ENCODE data around the gene PRDX3.
A peak's percentile ranks its signal among the peaks of the same experiment; 100 is the strongest.
"Not testable (repeated sequence)": the region's sequence is repeated elsewhere in the genome, so short reads cannot be mapped to it uniquely, and the experiment has no call there.

PRDX3 gene

DNA sequence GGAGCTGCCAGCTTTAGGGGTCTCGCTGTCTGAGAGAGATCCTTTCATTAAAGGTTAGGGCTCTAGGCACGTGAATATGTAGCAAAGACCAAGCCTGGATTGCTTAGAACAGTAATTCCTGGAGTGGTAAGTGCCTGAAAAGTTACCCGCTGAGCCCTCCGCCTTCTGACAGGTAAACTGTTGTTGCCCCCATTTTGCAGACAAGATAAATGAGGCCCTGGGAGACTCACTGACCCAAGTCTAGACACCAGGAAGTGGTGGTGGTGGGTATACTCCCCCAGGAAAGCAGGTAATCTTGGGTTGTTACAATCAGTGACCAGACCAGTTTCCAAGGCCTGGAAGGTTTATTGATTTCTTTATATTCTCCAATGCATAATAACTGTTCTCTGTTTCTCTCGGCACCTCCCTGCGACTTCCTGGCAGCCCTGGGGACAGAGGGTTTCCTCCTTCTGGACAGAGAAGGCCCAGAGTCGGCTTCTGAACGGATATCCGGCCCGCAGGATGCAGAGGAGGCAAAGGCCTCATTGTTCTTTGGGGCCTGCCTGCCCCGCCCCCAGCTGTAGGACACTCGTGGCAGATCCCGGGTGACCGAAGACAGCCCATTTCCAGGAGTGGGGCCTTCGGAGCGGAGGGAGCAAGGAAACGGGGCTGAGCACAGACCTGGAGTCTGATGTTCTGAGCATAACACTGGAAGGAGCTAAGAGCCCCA, 27.4 kb upstream of the PRDX3 start:
- peak; percentile 58 for DNase-seq

DNA sequence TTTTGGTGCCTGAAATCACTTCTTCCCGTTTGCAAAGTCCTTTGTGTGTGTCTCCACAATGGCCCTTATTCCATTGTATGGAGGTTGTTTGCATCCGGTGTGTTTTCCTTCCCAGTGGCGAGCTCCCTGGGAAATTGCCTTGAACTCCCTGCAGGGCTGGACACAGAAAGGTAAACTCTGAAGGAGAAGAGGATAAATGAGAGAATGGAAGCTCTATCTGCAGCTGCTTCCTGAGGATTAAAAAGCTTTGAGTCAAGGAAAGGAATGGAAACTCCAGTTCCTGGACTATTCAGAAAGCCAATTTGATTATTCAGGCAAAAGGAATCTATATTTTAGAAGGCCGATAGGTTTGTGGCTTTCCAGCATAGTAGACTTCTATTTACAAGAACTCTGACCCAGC, 24.4 kb upstream of the PRDX3 start:
- DNase-seq = no peak

DNA sequence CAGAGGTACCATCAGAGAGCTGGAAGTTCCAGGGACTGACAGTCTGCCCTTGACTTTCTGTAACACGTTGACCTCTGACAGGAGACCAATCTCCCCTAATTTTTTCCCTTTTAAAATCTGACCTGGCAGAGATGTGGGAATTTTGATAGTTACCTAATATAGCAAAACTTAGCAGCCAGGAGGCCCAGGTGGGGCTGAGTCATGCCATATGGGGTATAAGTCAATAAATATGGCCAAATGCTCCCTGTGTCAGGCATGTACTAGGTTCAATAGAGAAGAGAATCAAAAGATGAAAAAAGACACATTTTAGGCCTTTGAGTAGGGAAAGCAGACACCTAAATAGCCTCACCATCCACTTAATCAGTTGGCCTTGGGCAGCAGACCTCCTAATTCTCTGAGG, 22.6 kb upstream of the PRDX3 start:
- DNase-seq = no peak

DNA sequence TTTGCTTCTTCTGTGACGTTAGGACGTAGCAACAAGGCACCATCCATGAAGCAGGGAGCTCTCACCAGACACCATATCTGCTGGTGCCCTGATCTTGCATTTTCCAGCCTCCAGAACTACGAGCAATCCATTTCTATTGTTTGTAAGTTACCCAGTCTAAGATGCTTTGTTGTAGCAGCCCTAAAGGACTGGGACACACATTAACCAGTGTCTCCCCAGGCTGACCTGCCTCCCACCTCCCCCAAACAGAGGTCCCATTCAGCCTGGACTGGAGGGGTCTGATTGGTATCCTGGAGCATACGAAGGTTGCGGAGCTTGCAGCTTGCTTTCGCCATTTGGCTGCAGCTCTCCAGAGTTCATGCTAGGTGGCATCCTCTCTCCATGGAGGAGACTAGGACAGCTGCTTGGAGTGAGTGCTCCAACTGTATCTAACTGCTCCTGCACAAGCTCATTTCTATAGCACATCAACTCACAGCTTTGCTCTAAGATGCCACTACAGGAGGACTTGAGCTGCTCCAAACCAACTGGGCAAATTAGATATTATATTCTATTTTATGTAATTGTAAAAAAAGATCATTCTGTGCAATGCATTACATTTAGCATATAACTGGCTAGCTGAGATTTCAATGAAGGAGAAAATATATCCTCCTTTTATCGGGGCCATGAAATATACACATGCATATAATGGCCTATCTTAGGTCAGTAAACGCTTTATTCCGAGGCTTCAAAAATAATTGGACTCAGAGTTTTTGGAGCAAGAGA, 20.8 kb upstream of the PRDX3 start:
- peak; percentile 53 for DNase-seq

DNA sequence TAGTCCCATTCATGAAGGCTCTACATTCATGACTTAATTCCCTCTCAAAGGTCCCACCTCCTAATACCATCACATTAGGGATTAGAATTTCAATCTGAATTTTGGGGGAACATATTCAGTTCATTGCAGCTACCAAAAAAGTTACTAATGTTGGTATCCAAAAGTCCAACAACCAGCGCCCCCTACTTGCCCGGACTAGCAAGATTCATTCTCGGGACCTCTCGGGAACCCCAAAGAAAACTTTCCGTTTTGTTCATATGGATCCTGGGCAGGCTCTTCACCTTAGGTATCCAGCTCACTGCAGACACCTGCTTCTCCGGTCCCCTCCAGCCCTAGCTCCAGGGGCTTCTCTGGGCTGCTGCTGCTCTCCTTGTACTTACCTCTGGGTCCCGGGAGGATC, 19.8 kb upstream of the PRDX3 start:
- DNase-seq = peak; percentile 41

DNA sequence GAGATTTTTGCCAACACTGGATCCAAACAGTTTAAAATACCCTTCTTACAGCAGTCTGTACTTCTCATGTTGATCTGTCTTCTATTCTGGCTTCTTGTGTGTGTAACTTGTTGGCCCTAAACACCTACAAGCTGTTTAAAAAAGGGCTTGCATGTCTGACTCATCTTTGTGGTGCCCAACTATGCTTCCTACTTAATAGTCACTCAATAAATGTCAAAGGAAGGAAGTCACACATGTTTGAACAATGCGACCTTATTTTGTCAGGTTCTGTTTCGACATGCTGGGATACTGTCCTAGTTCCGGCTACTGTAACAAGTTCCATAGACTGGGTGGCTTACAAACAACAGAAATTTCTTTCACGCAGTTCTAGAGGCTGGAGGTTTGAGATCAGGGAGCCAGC, 19.3 kb upstream of the PRDX3 start:
- no peak for DNase-seq

DNA sequence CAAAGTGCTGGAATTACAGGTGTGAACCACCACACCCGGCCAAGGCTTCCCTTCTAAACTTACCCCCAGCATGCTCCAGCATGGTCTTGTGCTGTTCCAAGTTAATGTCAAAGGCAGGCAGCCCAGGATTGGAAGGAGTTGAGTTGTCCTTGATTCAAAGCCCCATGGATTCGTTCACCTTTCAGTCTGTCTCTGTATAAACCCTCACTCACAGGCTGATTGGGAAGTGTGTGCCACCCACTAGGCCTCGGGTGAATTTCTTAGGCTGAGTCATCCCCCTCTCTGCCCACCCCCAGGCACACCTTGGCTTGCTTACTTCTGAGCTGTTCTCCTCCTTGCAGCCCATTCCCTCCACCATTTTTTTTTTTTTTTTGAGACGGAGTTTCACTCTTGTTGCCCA, 13.3 kb upstream of the PRDX3 start:
- no peak for DNase-seq

DNA sequence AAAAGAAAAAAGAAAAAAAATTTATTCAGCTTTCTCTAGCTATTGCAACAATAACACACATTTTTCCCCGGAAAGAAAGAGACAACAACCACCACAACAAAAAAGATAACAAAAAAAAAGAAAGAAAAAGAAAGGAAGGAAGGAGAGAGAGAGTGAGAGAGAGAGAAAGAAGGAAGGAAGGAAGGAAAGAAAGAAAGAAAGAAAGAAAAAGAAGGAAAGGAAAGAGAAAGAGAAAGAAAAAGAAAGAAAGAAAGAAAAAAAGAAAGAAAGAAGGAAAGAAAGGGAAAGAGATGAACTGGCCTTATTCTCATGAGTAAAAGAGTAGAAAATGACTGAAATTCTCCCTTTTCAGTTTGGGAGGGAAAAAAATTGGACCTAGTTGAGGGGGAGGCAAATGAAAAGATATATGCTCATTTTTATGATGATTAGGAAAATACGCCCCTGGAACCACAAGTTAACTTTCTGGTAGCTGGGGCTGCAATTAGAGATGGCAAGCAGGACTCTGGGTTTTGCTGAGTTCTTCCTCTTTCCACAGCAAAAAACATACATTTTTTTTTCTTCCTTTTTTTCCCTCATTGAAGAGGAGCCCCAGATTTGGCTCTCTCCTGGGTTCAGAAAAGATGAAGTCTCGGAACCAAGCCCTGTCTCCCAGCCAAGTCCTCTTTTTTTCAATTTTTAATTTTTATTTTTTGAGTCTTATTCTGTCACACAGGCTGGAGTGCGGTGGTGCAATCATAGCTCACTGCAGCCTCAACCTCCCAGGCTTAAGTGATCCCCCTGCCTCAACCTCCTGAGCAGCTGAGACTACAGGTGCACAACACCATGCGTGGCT, 12.6 kb upstream of the PRDX3 start:
- DNase-seq = no peak

DNA sequence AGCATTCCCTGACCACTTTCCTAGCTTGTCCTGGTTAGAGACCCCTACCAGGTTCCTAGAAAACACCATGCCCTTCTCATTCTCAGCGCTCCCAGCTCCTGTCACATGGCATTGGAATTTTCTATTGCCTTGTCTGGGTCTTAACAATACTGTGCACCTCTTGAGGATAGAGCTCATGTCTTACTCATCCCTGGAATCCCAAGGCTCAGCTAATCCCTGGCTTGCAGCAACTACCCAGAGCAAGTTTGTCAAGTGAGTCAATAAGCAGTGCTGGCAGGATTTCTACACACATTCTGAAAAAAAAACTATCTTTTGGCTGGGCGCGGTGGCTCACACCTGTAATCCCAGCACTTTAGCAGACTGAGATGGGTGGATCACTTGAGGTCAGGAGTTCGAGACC, 11.7 kb upstream of the PRDX3 start:
- DNase-seq = no peak

DNA sequence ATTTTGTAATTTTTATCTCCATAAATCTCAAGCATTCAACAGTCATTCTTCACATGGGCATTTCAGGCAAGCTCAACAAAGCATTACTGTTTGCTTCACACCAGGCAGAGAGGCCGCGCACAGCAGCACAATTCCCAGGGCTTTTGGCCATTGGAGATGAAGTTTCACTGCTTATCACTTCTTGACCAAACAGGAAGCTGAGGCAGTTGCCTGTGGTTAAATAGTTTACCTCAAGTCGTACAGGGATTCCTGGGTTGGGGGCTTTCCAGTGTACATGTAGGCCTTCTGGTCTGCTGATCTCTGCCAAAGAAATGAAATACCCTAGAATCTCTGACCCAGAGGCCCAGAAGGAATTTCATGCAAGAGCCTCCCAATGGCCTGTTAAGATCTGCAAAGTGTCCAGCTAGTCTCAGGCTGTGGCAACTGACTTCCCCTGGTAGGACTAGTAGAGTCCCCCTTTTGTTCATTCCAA, 11.2 kb upstream of the PRDX3 start:
- DNase-seq = no peak

DNA sequence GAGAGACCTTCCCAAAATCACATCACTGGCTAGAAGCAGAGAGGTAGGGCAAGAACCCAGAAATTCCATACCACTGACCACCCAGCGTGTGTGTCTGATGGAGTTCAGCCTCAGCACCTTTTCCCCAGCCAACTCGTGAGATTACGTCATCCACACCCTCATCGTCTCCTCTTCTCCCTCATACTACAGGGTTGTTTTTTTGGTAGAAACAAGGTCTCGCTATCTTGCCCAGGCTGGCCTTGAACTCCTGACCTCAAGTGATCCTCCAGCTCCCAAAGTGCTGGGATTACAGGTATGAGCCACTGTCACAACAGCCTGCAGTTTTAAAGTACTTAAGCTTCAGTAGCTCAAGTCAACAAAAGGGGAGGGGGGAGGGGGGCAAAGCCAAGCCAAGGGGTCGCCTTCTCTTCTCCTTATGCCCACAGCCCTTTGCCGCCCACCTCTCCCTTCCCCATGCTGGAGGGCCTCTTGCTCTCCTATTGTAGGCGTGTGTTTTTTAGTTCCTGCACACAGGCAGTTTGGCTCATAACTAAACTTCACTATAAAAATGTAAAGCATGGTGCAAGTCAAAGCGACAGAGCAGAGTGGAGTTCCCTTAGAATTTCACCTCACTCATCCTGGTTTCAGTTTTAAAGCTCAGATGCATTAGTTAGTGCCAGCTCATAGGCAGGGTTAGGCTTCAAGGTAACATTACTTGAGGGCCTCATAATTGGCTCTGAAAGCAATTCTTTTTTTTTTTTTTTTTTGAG, 5.2 kb upstream of the PRDX3 start:
- no peak for DNase-seq

DNA sequence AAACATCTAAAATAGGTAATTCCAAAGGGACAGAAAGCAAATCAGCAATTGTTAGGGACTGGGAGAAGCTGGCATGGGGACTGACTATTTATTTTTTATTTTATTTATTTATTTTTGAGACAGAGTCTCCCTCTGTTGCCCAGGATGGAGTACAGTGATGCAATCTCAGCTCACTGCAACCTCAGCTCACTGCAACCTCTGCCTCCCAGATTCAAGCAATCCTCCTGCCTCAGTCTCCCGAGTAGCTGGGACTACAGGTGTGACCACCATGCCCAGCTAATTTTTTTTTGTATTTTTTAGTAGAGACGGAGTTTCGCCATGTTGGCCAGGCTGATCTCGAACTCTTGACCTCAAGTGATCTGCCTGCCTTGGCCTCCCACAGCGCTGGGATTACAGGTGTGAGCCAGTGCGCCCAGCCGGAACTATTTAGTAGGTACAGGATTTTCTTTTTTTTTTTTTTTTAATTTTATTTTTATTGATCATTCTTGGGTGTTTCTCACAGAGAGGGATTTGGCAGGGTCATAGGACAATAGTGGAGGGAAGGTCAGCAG, 2.3 kb upstream of the PRDX3 start:
- not testable (repeated sequence) for DNase-seq

DNA sequence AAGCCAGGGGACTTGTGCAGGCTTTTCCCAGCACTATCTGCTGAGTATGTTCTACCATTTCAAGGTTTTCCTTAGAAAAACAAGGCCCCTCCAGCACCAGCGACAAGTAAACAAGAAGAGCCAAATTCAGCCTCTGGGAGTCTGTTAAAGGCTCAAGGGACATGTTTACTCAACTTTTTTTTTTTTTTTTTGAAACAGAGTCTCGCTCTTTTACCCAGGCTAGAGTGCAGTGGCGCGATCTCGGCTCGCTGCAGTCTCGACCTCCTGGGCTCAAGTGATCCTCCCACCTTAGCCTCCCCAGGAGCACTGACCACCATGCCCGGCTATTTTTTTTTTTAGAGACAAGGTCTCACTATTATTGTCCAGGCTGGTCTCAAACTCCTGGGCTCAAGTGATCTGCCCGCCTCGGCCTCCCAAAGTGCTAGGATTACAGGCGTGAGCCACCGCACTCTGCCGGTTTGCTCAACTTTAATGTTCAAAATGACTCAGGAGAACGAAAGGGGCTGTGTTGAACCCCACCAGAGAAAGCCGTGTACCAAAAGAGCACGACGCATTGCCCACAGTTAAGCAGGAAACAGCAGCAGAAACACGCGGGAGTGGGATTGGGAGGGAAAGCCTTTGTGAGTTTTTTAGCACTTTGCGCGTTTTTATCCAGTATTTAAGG, 772 bp downstream of the PRDX3 start:
- DNase-seq = no peak

DNA sequence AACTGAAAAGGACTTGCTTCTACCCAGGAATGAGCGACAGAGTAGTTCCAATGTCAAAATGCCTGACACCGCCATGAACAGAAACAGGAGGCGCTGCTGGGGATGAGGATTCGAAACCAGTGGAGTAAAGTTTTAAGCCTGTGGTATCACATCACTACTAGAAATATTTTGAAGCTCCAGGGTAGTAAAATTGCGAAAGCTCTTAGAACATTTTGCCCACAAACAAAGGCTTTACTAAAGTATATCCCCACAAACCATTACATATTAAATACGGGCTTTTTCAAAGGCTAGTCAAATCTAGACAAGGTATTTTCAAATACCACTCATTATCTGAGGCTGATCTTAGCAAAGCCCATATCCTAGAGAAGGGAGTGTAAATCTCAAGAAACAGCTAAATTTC, 2.4 kb downstream of the PRDX3 start:
- no peak for DNase-seq

DNA sequence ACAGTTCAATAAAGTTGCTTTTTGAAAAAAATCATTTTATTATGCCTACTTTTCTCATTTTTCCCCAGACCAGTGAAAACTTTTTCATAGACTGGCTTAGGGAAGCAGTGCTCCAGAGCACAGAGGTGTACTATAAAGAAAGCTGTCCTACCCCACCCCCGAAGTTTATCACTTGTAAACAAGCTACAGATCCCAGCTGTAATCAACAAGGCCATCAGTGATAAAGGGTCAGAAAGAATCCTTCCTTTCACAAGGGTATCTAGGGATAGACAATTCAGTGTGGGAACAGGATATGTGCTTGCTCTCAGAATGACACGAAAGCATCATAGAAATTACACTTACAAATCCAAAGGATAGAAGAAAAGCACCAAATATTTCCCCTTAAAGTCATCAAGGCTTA, 4.5 kb downstream of the PRDX3 start:
- no peak for DNase-seq

DNA sequence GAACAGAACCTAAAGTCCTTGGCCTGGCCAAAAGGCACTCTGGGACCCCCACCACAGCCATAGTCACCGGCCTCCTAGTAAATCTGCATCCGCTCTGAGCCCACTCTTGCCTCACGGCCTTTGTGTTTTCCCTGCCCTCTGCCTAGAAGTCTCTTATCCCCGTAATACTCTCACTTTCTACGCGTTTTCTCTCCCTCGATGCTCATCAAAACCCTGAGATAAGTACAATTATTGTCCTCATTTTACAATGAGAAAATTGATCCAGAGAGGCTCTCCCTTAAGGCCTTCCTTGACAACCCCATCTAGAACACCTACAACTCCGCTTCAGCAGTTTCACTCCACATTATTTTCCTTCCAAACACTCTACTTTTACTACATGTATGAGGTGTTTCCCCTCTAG, 11.6 kb downstream of the PRDX3 start:
- no peak for DNase-seq

DNA sequence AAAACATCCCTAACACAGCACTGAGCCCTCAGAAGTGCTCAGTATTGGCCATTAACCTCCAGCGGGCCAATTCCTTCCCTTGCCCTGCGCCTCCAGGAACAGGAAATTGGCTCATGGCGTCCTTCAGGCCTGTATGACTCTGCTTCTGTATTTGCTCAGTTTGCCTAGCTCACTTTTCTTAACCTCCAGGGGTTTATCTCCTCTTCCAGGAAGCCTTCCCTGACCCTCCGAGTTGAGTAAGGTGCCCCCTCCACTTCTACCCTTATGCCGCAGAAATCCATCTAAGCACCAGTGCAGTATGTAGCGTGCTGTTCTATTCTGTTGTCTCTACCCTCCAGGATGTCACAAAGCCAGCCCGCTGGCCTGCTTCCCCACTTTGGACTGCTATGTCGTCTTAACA, 12.0 kb downstream of the PRDX3 start:
- no peak for DNase-seq

DNA sequence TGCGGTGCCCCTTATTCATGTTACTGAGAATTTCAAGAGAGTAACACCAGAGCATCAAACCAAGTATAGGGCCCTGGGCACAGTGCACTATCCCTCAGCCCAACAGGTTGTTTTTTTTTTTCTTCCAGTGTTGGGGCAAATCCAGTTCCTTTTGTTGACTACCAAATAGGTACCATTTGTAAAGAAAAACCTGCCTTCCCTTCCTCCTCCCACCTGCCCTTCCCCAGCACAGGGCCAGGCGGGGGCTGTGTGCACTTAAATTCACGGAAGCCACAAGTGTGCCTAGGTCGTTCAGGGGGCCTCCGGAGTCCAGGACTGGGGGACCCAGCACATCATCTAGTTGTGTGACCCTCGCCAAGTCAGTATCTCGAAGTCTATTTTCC, 12.5 kb downstream of the PRDX3 start:
- no peak for DNase-seq

DNA sequence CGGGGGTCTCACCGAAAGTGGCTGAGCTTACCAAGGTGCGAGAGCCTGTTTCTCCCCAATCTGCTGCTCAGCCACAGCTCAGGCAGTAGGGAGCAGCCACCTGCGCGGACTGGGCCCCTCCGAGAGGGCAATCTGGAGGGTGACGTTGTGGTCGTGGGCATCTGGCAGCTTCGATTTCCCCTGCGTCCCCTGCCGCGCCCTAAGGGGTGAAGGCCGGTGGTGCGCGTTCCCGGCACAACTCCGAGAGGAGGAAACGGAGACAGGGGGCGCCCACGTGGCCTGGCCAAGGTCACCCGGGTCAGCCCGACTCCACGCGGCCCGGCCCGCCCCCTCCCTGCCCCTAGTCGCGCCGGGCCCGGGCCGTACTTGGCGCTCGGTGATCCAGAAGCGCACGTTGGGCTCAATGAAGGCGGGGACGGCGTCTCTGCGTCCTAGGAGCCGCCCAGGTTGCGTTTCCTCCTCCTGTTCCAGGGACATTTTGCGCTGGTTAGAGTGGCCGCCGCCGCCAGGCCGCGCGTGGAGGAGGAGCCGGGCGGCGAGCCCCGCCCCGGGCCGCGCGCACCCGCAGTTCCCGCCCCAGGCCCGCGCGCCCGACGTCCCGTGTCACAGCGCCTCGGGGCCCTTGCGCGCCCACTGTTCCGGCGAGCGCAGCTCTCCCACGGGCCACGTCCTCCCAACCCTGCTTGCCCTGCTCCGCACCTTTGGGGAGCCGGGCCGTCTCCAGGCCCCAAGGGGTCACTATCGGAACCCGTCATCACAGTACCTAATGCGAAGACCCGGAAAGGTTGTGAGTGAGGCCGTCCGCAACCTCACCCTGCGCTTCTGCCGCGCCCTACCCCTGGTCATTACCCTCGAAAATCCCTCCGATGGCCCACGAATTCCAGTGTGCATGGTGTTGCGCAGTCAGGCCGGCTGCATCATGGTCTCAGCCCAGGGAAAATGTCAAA, 13.2 kb downstream of the PRDX3 start, which contains the start of gene SFXN4:
Gene SFXN4, minus strand, starts transcription at position 544 of the 947 bp plus-strand sequence. Its CDS starts 67 bp downstream, at position 477.
- peak; percentile 82 for DNase-seq

DNA sequence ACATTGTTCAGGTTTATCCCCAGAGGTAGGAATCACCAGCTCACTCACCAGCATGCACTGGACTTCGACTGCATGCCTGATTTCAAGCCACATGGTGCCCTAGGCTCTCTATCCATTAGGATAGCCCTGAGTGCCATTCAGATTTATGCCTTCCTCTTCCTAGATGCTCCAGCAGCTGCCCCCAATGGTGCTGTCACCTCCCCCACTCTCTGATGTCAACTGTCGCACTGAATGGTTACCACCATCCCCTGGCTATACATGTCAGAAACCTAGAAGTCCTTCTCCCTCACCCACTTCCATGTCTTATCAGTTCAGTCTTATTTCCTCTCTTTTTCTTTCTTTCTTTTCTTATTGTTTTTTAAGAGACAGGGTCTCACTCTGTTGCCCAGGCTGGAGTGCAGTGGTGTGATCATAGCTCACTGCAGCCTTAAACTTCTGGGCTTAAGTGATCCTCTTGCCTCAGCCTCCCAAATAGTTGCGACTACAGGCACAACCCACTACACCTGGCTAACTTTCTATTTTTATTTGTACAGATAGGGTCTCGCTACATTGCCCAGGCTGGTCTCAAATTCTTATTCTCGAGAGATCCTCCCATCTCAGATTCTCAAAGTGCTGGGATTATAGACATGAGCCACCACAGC, 16.0 kb downstream of the PRDX3 start:
- no peak for DNase-seq

Measured in RPMI8226 (cell line).